Measurements from ENCODE around the gene WNT11.

The WNT11 gene

GRCh38 chr11:76243193-76243956 lies 37.1 kb upstream of the WNT11 start:
- no peak for DNase-seq (ENCODE audit: low spot score in 2 of 2)
- ATAC-seq (ENCODE audit: low read depth): no peak
- Mint-ChIP-seq H3K4me3 (no peak overlapping the region), H3K27ac (no peak overlapping the region), H3K36me3 (no peaks in the 10 kb centered on the region), H3K27me3 (peaks cover 4% of the 10 kb centered on the region), H3K4me1 (peaks cover 5% of the 10 kb centered on the region), H3K9me3 (no peaks in the 10 kb centered on the region)

GRCh38 chr11:76242004-76242779 lies 35.9 kb upstream of the WNT11 start:
- no peaks in the 10 kb centered on the region for H3K36me3 Mint-ChIP-seq
- H3K27ac Mint-ChIP-seq: no peak overlapping the region
- H3K9me3 Mint-ChIP-seq: no peaks in the 10 kb centered on the region
- peaks cover 4% of the 10 kb centered on the region for H3K27me3 Mint-ChIP-seq
- ATAC-seq (ENCODE audit: low read depth) (no peak), DNase-seq (ENCODE audit: low spot score in 2 of 2) (no peak)
- peaks cover 6% of the 10 kb centered on the region for H3K4me1 Mint-ChIP-seq
- no peak overlapping the region for H3K4me3 Mint-ChIP-seq

- H3K27ac Mint-ChIP-seq: no peak overlapping the region
- no peak overlapping the region for H3K4me3 Mint-ChIP-seq
- no peaks in the 10 kb centered on the region for H3K9me3 Mint-ChIP-seq
- no peaks in the 10 kb centered on the region for H3K36me3 Mint-ChIP-seq
- H3K4me1 Mint-ChIP-seq: peaks cover 8% of the 10 kb centered on the region
- H3K27me3 Mint-ChIP-seq: peaks cover 4% of the 10 kb centered on the region
- no peak for DNase-seq (ENCODE audit: low spot score in 2 of 2)
- no peak for ATAC-seq (ENCODE audit: low read depth)
Measured at GRCh38 chr11:76241243-76242000, 35.1 kb upstream of the WNT11 start.

- ATAC-seq (ENCODE audit: low read depth): no peak
- H3K4me1 Mint-ChIP-seq: peaks cover 12% of the 10 kb centered on the region
- H3K27me3 Mint-ChIP-seq: peaks cover 4% of the 10 kb centered on the region
- H3K27ac Mint-ChIP-seq: no peak overlapping the region
- H3K4me3 Mint-ChIP-seq: no peak overlapping the region
- H3K9me3 Mint-ChIP-seq: no peaks in the 10 kb centered on the region
- no peaks in the 10 kb centered on the region for H3K36me3 Mint-ChIP-seq
- DNase-seq (ENCODE audit: low spot score in 2 of 2): no peak
Measured at GRCh38 chr11:76240666-76241065, 34.4 kb upstream of the WNT11 start.

GRCh38 chr11:76240161-76240540 lies 33.8 kb upstream of the WNT11 start:
- Mint-ChIP-seq H3K9me3 (no peaks in the 10 kb centered on the region), H3K4me1 (peaks cover 15% of the 10 kb centered on the region), H3K4me3 (no peak overlapping the region)

GRCh38 chr11:76239483-76240160 lies 33.3 kb upstream of the WNT11 start:
- Mint-ChIP-seq H3K27me3 (peaks cover 4% of the 10 kb centered on the region), H3K27ac (no peak overlapping the region), H3K4me1 (peaks cover 15% of the 10 kb centered on the region), H3K9me3 (no peaks in the 10 kb centered on the region), H3K4me3 (no peak overlapping the region), H3K36me3 (no peaks in the 10 kb centered on the region)
- DNase-seq (ENCODE audit: low spot score in 2 of 2) (no peak), ATAC-seq (ENCODE audit: low read depth) (no peak)

More at GRCh38 chr11:76240161-76240540, 33.8 kb upstream of the WNT11 start:
- ATAC-seq (ENCODE audit: low read depth) (no peak), DNase-seq (ENCODE audit: low spot score in 2 of 2) (no peak)
- Mint-ChIP-seq H3K27me3 (peaks cover 4% of the 10 kb centered on the region), H3K27ac (no peak overlapping the region), H3K36me3 (no peaks in the 10 kb centered on the region)

GRCh38 chr11:76238551-76238950 lies 32.2 kb upstream of the WNT11 start:
- H3K9me3 Mint-ChIP-seq: no peaks in the 10 kb centered on the region
- no peaks in the 10 kb centered on the region for H3K36me3 Mint-ChIP-seq
- no peak overlapping the region for H3K27ac Mint-ChIP-seq
- peaks cover 19% of the 10 kb centered on the region for H3K4me1 Mint-ChIP-seq
- DNase-seq (ENCODE audit: low spot score in 2 of 2) (no peak), ATAC-seq (ENCODE audit: low read depth) (no peak)
- H3K4me3 Mint-ChIP-seq: no peak overlapping the region
- peaks cover 4% of the 10 kb centered on the region for H3K27me3 Mint-ChIP-seq

GRCh38 chr11:76237914-76238313 lies 31.6 kb upstream of the WNT11 start:
- Mint-ChIP-seq H3K4me1 (peaks cover 20% of the 10 kb centered on the region), H3K9me3 (no peaks in the 10 kb centered on the region), H3K36me3 (no peaks in the 10 kb centered on the region), H3K27ac (no peak overlapping the region), H3K4me3 (no peak overlapping the region), H3K27me3 (peaks cover 1% of the 10 kb centered on the region)
- no peak for ATAC-seq (ENCODE audit: low read depth)
- DNase-seq (ENCODE audit: low spot score in 2 of 2): no peak

- Mint-ChIP-seq H3K27ac (peak overlapping the region; percentile 99), H3K4me1 (peaks cover 24% of the 10 kb centered on the region), H3K36me3 (no peaks in the 10 kb centered on the region), H3K4me3 (peak overlapping the region; percentile 88), H3K9me3 (no peaks in the 10 kb centered on the region), H3K27me3 (peaks cover 1% of the 10 kb centered on the region)
- ATAC-seq (ENCODE audit: low read depth) (no peak), DNase-seq (ENCODE audit: low spot score in 2 of 2) (no peak)
Measured at GRCh38 chr11:76237000-76237649, 30.8 kb upstream of the WNT11 start.

- H3K36me3 Mint-ChIP-seq: no peaks in the 10 kb centered on the region
- H3K4me3 Mint-ChIP-seq: peak overlapping the region; percentile 88
- H3K4me1 Mint-ChIP-seq: peaks cover 27% of the 10 kb centered on the region
- H3K9me3 Mint-ChIP-seq: no peaks in the 10 kb centered on the region
- peak overlapping the region; percentile 99 for H3K27ac Mint-ChIP-seq
- DNase-seq (ENCODE audit: low spot score in 2 of 2) (no peak), ATAC-seq (ENCODE audit: low read depth) (peak; percentile 15)
- H3K27me3 Mint-ChIP-seq: peaks cover 1% of the 10 kb centered on the region
Measured at GRCh38 chr11:76236092-76236999, 30.0 kb upstream of the WNT11 start.

GRCh38 chr11:76235233-76236091 lies 29.2 kb upstream of the WNT11 start:
- Mint-ChIP-seq H3K4me3 (peak overlapping the region; percentile 88), H3K27ac (peak overlapping the region; percentile 99), H3K36me3 (no peaks in the 10 kb centered on the region), H3K9me3 (no peaks in the 10 kb centered on the region), H3K4me1 (peaks cover 27% of the 10 kb centered on the region), H3K27me3 (peaks cover under 1% of the 10 kb centered on the region)
- DNase-seq (ENCODE audit: low spot score in 2 of 2) (peak; percentile 91 to 95), ATAC-seq (ENCODE audit: low read depth) (peak; percentile 82)

All from memory B cell (primary cell).